ENCODE data around the gene ZBTB48. TPM values are rescaled to one million over a fixed set of nuclear protein-coding genes. Genes with fewer than 3 reads are reported as not detected.

ZBTB48 gene
- total RNA-seq, 1 donor from 2014 or later = 18.3 TPM

DNA sequence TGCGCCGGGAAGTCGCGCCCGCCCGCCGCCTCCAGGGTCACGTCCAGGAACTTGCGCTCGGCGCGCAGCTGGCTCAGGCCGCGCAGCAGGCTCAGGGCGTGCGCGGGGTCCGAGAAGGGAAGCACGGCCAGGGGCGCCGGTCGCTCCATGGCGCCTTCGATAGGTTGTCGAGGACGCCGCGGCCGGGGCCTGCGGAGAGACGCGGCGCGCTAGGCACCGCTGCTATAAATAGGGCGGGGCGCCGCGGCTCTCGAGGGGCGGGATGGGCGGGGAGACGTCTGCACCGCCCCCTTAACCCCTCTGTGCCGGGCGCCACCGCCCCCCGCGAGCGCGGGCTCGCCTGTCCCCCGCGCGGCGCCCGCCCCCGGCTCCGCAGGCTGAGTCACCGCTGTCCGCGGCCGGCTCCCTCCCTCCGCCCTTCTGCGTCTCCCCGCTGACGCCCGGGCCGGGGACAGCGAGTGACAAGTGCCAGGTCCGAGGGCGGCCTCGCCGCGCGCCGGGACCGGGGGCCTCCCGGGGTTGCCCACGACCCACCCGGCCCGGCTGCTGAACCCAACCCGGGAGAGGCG is 23.0 kb downstream of the ZBTB48 start, which contains the start of gene KLHL21:
Gene KLHL21 (minus strand): TSS at position 201 of the 569 bp plus-strand sequence. CDS start 52 bp downstream, at position 149.
- peak within 1 kb of the TSS; percentile 31 for H3K27ac ChIP-seq
- Mint-ChIP-seq H3K36me3 (no peaks in the 10 kb centered on the region), H3K4me1 (peaks cover 36% of the 10 kb centered on the region), H3K27ac (peak within 1 kb of the TSS; percentile 99), H3K27me3 (ENCODE audit: insufficient read depth, low read depth) (peaks cover 8% of the 10 kb centered on the region), H3K9me3 (no peaks in the 10 kb centered on the region), H3K4me3 (peak within 1 kb of the TSS; percentile 96)
- H3K9me3 ChIP-seq (ENCODE audit: low read depth) = no peaks in the 10 kb centered on the region
- peak within 1 kb of the TSS; percentile 65 for H3K4me3 ChIP-seq
- H3K27me3 ChIP-seq = peaks cover 23% of the 10 kb centered on the region
- peaks cover 30% of the 10 kb centered on the region for H4K20me1 ChIP-seq (ENCODE audit: low read depth)
- H3K4me1 ChIP-seq = peaks cover 33% of the 10 kb centered on the region
- peak; percentile 91 for DNase-seq (ENCODE audit: low spot score)
- H3K79me2 ChIP-seq (ENCODE audit: low read depth) = peaks cover 41% of the 10 kb centered on the region
- peaks cover 45% of the 10 kb centered on the region for H3F3A ChIP-seq (ENCODE audit: low read depth)
- peak within 1 kb of the TSS; percentile 78 for H2AFZ ChIP-seq (replicated peaks)
- H3K9ac ChIP-seq = no peak within 1 kb of the TSS
- peak within 1 kb of the TSS; percentile 99 for H3K4me2 ChIP-seq
- TF ChIP-seq, protein P1, sequence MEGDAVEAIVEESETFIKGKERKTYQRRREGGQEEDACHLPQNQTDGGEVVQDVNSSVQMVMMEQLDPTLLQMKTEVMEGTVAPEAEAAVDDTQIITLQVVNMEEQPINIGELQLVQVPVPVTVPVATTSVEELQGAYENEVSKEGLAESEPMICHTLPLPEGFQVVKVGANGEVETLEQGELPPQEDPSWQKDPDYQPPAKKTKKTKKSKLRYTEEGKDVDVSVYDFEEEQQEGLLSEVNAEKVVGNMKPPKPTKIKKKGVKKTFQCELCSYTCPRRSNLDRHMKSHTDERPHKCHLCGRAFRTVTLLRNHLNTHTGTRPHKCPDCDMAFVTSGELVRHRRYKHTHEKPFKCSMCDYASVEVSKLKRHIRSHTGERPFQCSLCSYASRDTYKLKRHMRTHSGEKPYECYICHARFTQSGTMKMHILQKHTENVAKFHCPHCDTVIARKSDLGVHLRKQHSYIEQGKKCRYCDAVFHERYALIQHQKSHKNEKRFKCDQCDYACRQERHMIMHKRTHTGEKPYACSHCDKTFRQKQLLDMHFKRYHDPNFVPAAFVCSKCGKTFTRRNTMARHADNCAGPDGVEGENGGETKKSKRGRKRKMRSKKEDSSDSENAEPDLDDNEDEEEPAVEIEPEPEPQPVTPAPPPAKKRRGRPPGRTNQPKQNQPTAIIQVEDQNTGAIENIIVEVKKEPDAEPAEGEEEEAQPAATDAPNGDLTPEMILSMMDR (IDR thresholded peaks at IDR 0.05) = no peak
- TF ChIP-seq EZH2phosphoT487 (IDR thresholded peaks at IDR 0.05) = no peak
- TF ChIP-seq EZH2 (IDR thresholded peaks at IDR 0.05) = no peak
- no peaks in the 10 kb centered on the region for H3K36me3 ChIP-seq

DNA sequence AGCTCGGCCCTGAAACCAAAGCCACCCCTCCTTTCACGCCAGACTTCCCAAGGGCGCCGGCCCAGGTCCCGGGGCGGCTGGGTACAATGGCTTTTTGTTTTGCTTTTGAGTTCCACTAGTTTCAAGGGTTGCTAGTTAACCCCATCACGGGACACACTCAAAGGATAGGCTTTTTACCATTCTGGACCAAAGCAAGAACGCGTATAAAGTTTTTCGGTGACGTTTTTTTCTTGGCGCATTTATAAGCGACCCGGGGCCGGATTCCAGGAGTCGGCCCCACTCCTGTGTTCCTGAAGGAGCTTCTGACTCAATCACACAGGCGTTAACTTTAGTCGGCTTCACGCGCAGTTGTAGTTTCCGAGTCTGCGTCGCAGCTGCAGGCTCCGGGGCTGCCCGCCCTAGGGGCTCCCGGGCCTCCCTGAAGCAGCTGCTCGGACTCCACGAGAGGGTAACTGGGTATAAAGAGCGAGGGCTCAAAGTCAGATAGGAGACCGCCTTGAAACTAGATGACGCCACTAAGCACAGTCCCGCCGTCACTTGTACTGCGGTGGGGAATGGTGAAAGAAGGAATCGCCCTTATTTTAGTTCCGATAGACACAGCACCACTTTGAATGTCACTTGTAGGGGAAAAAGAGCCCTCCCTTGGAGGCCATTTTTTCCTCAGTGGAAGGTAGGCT is 23.6 kb downstream of the ZBTB48 start:
- peaks cover 45% of the 10 kb centered on the region for H3F3A ChIP-seq (ENCODE audit: low read depth)
- peak overlapping the region; percentile 99 for H3K4me2 ChIP-seq
- H4K20me1 ChIP-seq (ENCODE audit: low read depth) = peaks cover 30% of the 10 kb centered on the region
- peak; percentile 69 for DNase-seq (ENCODE audit: low spot score)
- Mint-ChIP-seq H3K4me1 (peaks cover 36% of the 10 kb centered on the region), H3K27ac (peak overlapping the region; percentile 99), H3K9me3 (no peaks in the 10 kb centered on the region), H3K27me3 (ENCODE audit: insufficient read depth, low read depth) (peaks cover 8% of the 10 kb centered on the region), H3K4me3 (peak overlapping the region; percentile 84), H3K36me3 (no peaks in the 10 kb centered on the region)
- H2AFZ ChIP-seq (replicated peaks) = peak overlapping the region; percentile 78
- TF ChIP-seq, protein P1 (IDR thresholded peaks at IDR 0.05) = no peak
- TF ChIP-seq EZH2phosphoT487 (IDR thresholded peaks at IDR 0.05) (peak; percentile 24), EZH2 (IDR thresholded peaks at IDR 0.05) (no peak)
- H3K27ac ChIP-seq = peak overlapping the region; percentile 31
- peaks cover 23% of the 10 kb centered on the region for H3K27me3 ChIP-seq
- peak overlapping the region; percentile 65 for H3K4me3 ChIP-seq
- H3K4me1 ChIP-seq = peaks cover 33% of the 10 kb centered on the region
- no peaks in the 10 kb centered on the region for H3K36me3 ChIP-seq
- H3K9me3 ChIP-seq (ENCODE audit: low read depth) = no peaks in the 10 kb centered on the region
- H3K79me2 ChIP-seq (ENCODE audit: low read depth) = peaks cover 34% of the 10 kb centered on the region
- no peak overlapping the region for H3K9ac ChIP-seq

DNA sequence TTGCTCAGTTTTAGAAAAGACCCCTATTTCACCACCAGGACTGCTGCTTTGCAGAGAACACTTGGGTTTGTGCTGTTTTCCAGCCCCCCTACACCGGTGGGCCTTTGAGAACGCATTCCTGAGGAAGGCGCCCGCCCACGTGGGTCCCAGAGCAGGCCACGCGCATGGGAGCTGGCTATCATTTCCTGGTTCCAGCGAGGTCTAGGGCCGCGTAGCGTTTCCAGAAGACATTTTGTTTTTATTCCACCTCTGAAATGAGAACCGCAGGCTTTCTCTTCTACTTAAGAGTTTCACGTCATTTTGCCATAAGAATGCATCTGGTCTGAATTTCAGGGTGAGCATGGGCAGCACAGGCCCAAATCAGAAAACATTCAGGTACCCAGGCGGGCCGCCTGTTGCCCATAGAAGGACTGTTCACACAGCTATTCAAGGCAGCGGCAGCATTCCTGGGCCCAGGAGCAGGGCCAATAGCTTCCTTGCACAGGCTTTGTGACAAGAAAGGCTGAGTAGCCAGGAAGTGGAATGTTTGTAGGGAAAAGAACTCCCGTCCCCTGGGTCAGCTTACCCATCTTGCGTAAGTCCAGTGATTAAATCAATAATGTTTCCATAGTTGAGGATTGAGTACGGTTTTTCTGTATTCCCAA is 24.2 kb downstream of the ZBTB48 start:
- Mint-ChIP-seq H3K4me1 (peaks cover 36% of the 10 kb centered on the region), H3K9me3 (no peaks in the 10 kb centered on the region), H3K27ac (peak overlapping the region; percentile 99), H3K36me3 (no peaks in the 10 kb centered on the region), H3K4me3 (peak overlapping the region; percentile 84), H3K27me3 (ENCODE audit: insufficient read depth, low read depth) (peaks cover 8% of the 10 kb centered on the region)
- TF ChIP-seq EZH2phosphoT487 (IDR thresholded peaks at IDR 0.05) (peak; percentile 9), EZH2 (IDR thresholded peaks at IDR 0.05) (no peak)
- TF ChIP-seq, protein P1 (IDR thresholded peaks at IDR 0.05) = peak; percentile 26
- Histone ChIP-seq H3K4me2 (peak overlapping the region; percentile 99), H3K9ac (no peak overlapping the region), H3F3A (ENCODE audit: low read depth) (peaks cover 45% of the 10 kb centered on the region), H3K27me3 (peaks cover 23% of the 10 kb centered on the region), H2AFZ (replicated peaks) (peak overlapping the region; percentile 78), H3K79me2 (ENCODE audit: low read depth) (peaks cover 29% of the 10 kb centered on the region), H3K27ac (peak overlapping the region; percentile 31), H3K36me3 (no peaks in the 10 kb centered on the region), H3K9me3 (ENCODE audit: low read depth) (no peaks in the 10 kb centered on the region), H3K4me1 (peaks cover 33% of the 10 kb centered on the region), H3K4me3 (peak overlapping the region; percentile 65), H4K20me1 (ENCODE audit: low read depth) (peaks cover 28% of the 10 kb centered on the region)
- peak; percentile 89 for DNase-seq (ENCODE audit: low spot score)

All from neural progenitor cell (in vitro differentiated cells).